Type B pancreatic cell (in vitro differentiated cells): ENCODE data around the gene ESCO1. TPM values are rescaled to one million over a fixed set of nuclear protein-coding genes. Genes with fewer than 3 reads are reported as not detected.

ENCODE experiments used
- DNase-seq: peaks from one replicate; pipeline ENCODE4 v3.0.0; 2021; ENCODE audit warnings: mixed read lengths; ENCODE audit not compliant: unreplicated experiment; ENCODE audit errors: extremely low spot score
- H3K27ac Mint-ChIP-seq: 2 replicates; pipeline ENCODE4 v1.8.0; 2021; ENCODE audit warnings: mild to moderate bottlenecking, mixed read lengths
- H3K27me3 Mint-ChIP-seq: 2 replicates; pipeline ENCODE4 v1.8.0; 2021; ENCODE audit warnings: mixed read lengths
- H3K36me3 Mint-ChIP-seq: 2 replicates; pipeline ENCODE4 v1.8.0; 2021; ENCODE audit warnings: mixed read lengths
- H3K4me1 Mint-ChIP-seq: one replicate; pipeline ENCODE4 v1.8.0; 2021; ENCODE audit warnings: mixed read lengths; ENCODE audit not compliant: unreplicated experiment
- H3K4me3 Mint-ChIP-seq: 2 replicates; pipeline ENCODE4 v1.8.0; 2021; ENCODE audit warnings: mild to moderate bottlenecking, mixed read lengths
- H3K9me3 Mint-ChIP-seq: 2 replicates; pipeline ENCODE4 v1.8.0; 2021; ENCODE audit warnings: mixed read lengths
- CTCF ChIP-seq: fragments of 200-600 bp; sonication (generic); conservative IDR thresholded peaks from 2 replicates; pipeline ENCODE4 v1.5.0; 2021; ENCODE audit warnings: antibody characterized with exemption, mild to moderate bottlenecking
- total RNA-seq: library from RNA; stranded (reverse); gene quantifications from 2 replicates; pipeline ENCODE4 v1.2.1, GENCODE V29; 2021; ENCODE audit warnings: low replicate concordance

ESCO1 gene
- total RNA-seq, 1 donor from 2014 or later, result 15.3 TPM

- H3K4me3 Mint-ChIP-seq, result no peak overlapping the region
- no peak for DNase-seq
- H3K9me3 Mint-ChIP-seq, result no peaks in the 10 kb centered on the region
- H3K27ac Mint-ChIP-seq, result no peak overlapping the region
- TF ChIP-seq CTCF, result no peak
- no peaks in the 10 kb centered on the region for H3K27me3 Mint-ChIP-seq
- no peaks in the 10 kb centered on the region for H3K36me3 Mint-ChIP-seq
- peaks cover 4% of the 10 kb centered on the region for H3K4me1 Mint-ChIP-seq
These were observed 110.5 kb downstream of the ESCO1 start for GRCh38 chr18:21489919-21490495.

- no peaks in the 10 kb centered on the region for H3K36me3 Mint-ChIP-seq
- H3K27me3 Mint-ChIP-seq, result no peaks in the 10 kb centered on the region
- H3K4me3 Mint-ChIP-seq, result no peak overlapping the region
- no peak for DNase-seq
- no peaks in the 10 kb centered on the region for H3K9me3 Mint-ChIP-seq
- H3K4me1 Mint-ChIP-seq, result peaks cover 7% of the 10 kb centered on the region
- no peak overlapping the region for H3K27ac Mint-ChIP-seq
- TF ChIP-seq CTCF, result peak; percentile 77
These were observed 111.3 kb downstream of the ESCO1 start for GRCh38 chr18:21489119-21489750.

- Mint-ChIP-seq H3K4me3 (no peak overlapping the region), H3K27me3 (no peaks in the 10 kb centered on the region), H3K36me3 (peaks cover under 1% of the 10 kb centered on the region), H3K27ac (no peak overlapping the region), H3K9me3 (no peaks in the 10 kb centered on the region), H3K4me1 (peaks cover 14% of the 10 kb centered on the region)
- TF ChIP-seq CTCF, result no peak
- no peak for DNase-seq
These were observed 113.5 kb downstream of the ESCO1 start for GRCh38 chr18:21486905-21487437.

GRCh38 chr18:21484851-21485636 lies 115.5 kb downstream of the ESCO1 start:
- no peak overlapping the region for H3K4me3 Mint-ChIP-seq
- H3K27me3 Mint-ChIP-seq, result no peaks in the 10 kb centered on the region
- no peak for TF ChIP-seq CTCF
- no peak for DNase-seq
- no peak overlapping the region for H3K27ac Mint-ChIP-seq
- no peaks in the 10 kb centered on the region for H3K9me3 Mint-ChIP-seq
- peaks cover 3% of the 10 kb centered on the region for H3K36me3 Mint-ChIP-seq
- peaks cover 19% of the 10 kb centered on the region for H3K4me1 Mint-ChIP-seq

GRCh38 chr18:21483051-21483450 lies 117.5 kb downstream of the ESCO1 start:
- no peak for DNase-seq
- Mint-ChIP-seq H3K27ac (no peak overlapping the region), H3K9me3 (no peaks in the 10 kb centered on the region), H3K4me1 (peaks cover 19% of the 10 kb centered on the region), H3K4me3 (no peak overlapping the region), H3K36me3 (peaks cover 3% of the 10 kb centered on the region), H3K27me3 (no peaks in the 10 kb centered on the region)
- no peak for TF ChIP-seq CTCF
